ENCODE data around the gene ARID1B.

- TF ChIP-seq CTCF (conservative IDR thresholded peaks at IDR 0.05; ENCODE audit: low read length) (no peak), EZH2phosphoT487 (IDR thresholded peaks at IDR 0.05; ENCODE audit: borderline replicate concordance, low read depth, low read length) (no peak)
These were observed 109.2 kb downstream of the ARID1B start for GRCh38 chr6:156886409-156886808.

All from OCI-LY7 (cell line).